Medulla oblongata (tissue), 1 donor: Measurements from ENCODE around the gene STIP1.

ENCODE experiments used
- DNase-seq: peaks from one replicate; pipeline ENCODE4 v3.0.0-alpha.2; 2015; ENCODE audit errors: extremely low spot score

The STIP1 gene

GRCh38 chr11:64250415-64251015 is 64.5 kb downstream of the STIP1 start:
- DNase-seq, result no peak

- DNase-seq, result peak; percentile 71
Measured at GRCh38 chr11:64251016-64251752, 65.2 kb downstream of the STIP1 start, which contains the start of gene PLCB3. Gene PLCB3, plus strand, starts transcription at chr11:64251530. Its CDS starts 120 bp downstream, at chr11:64251650.

- no peak for DNase-seq
Measured at GRCh38 chr11:64251753-64252002, 65.7 kb downstream of the STIP1 start.

GRCh38 chr11:64252003-64252872 is 66.3 kb downstream of the STIP1 start:
- no peak for DNase-seq

- DNase-seq, result no peak
Measured at GRCh38 chr11:64253043-64253442, 67.1 kb downstream of the STIP1 start.

- DNase-seq, result peak; percentile 71
Measured at GRCh38 chr11:64253481-64253880, 67.5 kb downstream of the STIP1 start.
